Esophagus squamous epithelium (tissue), 4 donors: ENCODE results near the gene CFAP65.

Experiments
- POLR2A ChIP-seq, 4 donors: fragments of 450-650 bp; IDR thresholded peaks; one replicate each; pipeline ENCODE4 v1.6.1; 2017; ENCODE audit warnings: antibody characterized with exemption in 4 of 4, mild to moderate bottlenecking in 4 of 4, moderate library complexity in 3 of 4
- TF ChIP-seq, protein P1 (sequence below), 6 experiments: fragments of 450-650 bp in 4 of 6; fragments of 200-600 bp in 2 of 6; sonication (generic) in 2 of 6; IDR thresholded peaks; one replicate each; pipeline ENCODE4 v1.5.1; 2016 to 2019; ENCODE audit warnings: antibody characterized with exemption in 6 of 6, mild to moderate bottlenecking in 4 of 6, moderate library complexity in 4 of 6

- TF ChIP-seq, protein P1, sequence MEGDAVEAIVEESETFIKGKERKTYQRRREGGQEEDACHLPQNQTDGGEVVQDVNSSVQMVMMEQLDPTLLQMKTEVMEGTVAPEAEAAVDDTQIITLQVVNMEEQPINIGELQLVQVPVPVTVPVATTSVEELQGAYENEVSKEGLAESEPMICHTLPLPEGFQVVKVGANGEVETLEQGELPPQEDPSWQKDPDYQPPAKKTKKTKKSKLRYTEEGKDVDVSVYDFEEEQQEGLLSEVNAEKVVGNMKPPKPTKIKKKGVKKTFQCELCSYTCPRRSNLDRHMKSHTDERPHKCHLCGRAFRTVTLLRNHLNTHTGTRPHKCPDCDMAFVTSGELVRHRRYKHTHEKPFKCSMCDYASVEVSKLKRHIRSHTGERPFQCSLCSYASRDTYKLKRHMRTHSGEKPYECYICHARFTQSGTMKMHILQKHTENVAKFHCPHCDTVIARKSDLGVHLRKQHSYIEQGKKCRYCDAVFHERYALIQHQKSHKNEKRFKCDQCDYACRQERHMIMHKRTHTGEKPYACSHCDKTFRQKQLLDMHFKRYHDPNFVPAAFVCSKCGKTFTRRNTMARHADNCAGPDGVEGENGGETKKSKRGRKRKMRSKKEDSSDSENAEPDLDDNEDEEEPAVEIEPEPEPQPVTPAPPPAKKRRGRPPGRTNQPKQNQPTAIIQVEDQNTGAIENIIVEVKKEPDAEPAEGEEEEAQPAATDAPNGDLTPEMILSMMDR (IDR thresholded peaks at IDR 0.05) = no peak
- no peak for TF ChIP-seq POLR2A (IDR thresholded peaks at IDR 0.05)
Measured at GRCh38 chr2:218981881-218982585, 59.3 kb downstream of the CFAP65 start.
